ENCODE data around the gene CD81. TPM values are rescaled to one million over a fixed set of nuclear protein-coding genes. Genes with fewer than 3 reads are reported as not detected.

The CD81 gene
- total and polyA plus RNA-seq, 10 of the 15 experiments (the other 5 are each of a cell fraction or from before 2014, with no cell fraction given) = 2.0 to 145 (median 57.2) TPM

- Histone ChIP-seq H3K4me2 (ENCODE audit: control insufficient read depth, insufficient read depth) (peak overlapping the region; percentile 93), H4K20me1 (ENCODE audit: control insufficient read depth, insufficient read depth) (no peaks in the 10 kb centered on the region), H3K27ac (ENCODE audit: control insufficient read depth, insufficient read depth) (peak overlapping the region; percentile 28), H3K9me3 (replicated peaks; ENCODE audit: control insufficient read depth, insufficient read depth, low read length) (no peaks in the 10 kb centered on the region), H3K4me3 (peak overlapping the region; percentile 92), H2AFZ (ENCODE audit: control insufficient read depth, low read depth, low read length) (peak overlapping the region; percentile 59), H3K9ac (ENCODE audit: control insufficient read depth, insufficient read depth, low read length) (peak overlapping the region; percentile 81), H3K4me1 (ENCODE audit: control insufficient read depth, insufficient read depth, low read length) (peaks cover 10% of the 10 kb centered on the region), H3K36me3 (ENCODE audit: control insufficient read depth in 2 of 2, insufficient read depth in 2 of 2, low read length in 1 of 2) (peaks cover 5 to 12% of the 10 kb centered on the region in 2 experiments; a peak in 3 of 4 replicates), H3K27me3 (replicated peaks in 1 of 2; ENCODE audit: control insufficient read depth in 2 of 2, insufficient read depth in 2 of 2, low read length in 1 of 2) (no peaks in the 10 kb centered on the region), H3K79me2 (ENCODE audit: control insufficient read depth, insufficient read depth, low read length) (peaks cover 24% of the 10 kb centered on the region)
- BruUV-seq (replicated peaks) = TSS peak; percentile 79
- in situ Hi-C loops (cut with MboI) = no loop called here
- intact Hi-C loops (cut with micrococcal nuclease; ENCODE audit: unreplicated experiment) = loop anchor here (5.0 kb wide), 1 partner anchor 549 kb away; the partner anchor contains the start of gene LSP1
- FAIRE-seq (peak; percentile 13), DNase-seq (ENCODE audit: low read depth, low spot score) (no peak), ATAC-seq (peak; percentile 1)
- CTCF ChIA-PET = interaction anchor here (0.6 to 5.1 kb wide), 9 partner anchors 14 to 518 kb away, joined by 3 to 37 read pairs (median 6); no protein-coding TSS in a partner anchor
- POLR2A ChIA-PET = interaction anchor here (0.6 to 3.4 kb wide), 10 partner anchors 14 to 1652 kb away, joined by 3 to 33 read pairs (median 5); partner anchors contain the start of gene CD81
- WGBS (ENCODE audit: insufficient coverage, insufficient replicate concordance, low lambda C conversion rate, missing lambda C conversion rate) = 1% methylated on average over 50 of the region's 55 CpGs
- SMC1A ChIA-PET (ENCODE audit: uncharacterized antibody, unreplicated experiment) = interaction anchor here (0.6 to 3.4 kb wide), 5 partner anchors 14 to 96 kb away, joined by 3 to 16 read pairs (median 6); no protein-coding TSS in a partner anchor
- RAD21 ChIA-PET (ENCODE audit: unreplicated experiment) = interaction anchor here (0.6 to 3.5 kb wide), 7 partner anchors 14 to 95 kb away, joined by 3 to 18 read pairs (median 6); partner anchors contain the start of gene CD81
- TF ChIP-seq SUZ12 (IDR thresholded peaks at IDR 0.05; ENCODE audit: unreplicated experiment) (no peak), ASH2L (IDR thresholded peaks at IDR 0.05; ENCODE audit: borderline replicate concordance, low read depth) (0 out of 2 replicates have a peak, but pooled peaks have one; percentile 83), SMAD1 (IDR thresholded peaks at IDR 0.05; ENCODE audit: low read depth, partially characterized antibody) (no peak), CBFB (IDR thresholded peaks at IDR 0.05; ENCODE audit: low read depth) (0 out of 2 replicates have a peak, but pooled peaks have one; percentile 0), CBX3 (IDR thresholded peaks at IDR 0.05; ENCODE audit: borderline replicate concordance, low read depth) (no peak), TBL1XR1 (IDR thresholded peaks at IDR 0.05; ENCODE audit: low read depth, low read length) (no peak), RELB (IDR thresholded peaks at IDR 0.05; ENCODE audit: low read depth) (0 out of 2 replicates have a peak, but pooled peaks have one; percentile 23), SIN3A (IDR thresholded peaks at IDR 0.05; ENCODE audit: low read depth, low read length) (0 out of 2 replicates have a peak, but pooled peaks have one; percentile 23), ZNF274 (IDR thresholded peaks at IDR 0.05; ENCODE audit: insufficient read depth, insufficient read length) (no peak), BHLHE40 (IDR thresholded peaks at IDR 0.05; ENCODE audit: borderline replicate concordance in 1 of 2, low read depth in 2 of 2, low read length in 1 of 2) (no peak), NKRF (conservative IDR thresholded peaks at IDR 0.05) (peak; percentile 91), EGR1 (IDR thresholded peaks at IDR 0.05; ENCODE audit: borderline replicate concordance in 1 of 2, low read depth in 2 of 2, low read length in 2 of 2) (0 out of 3 replicates have a peak, but pooled peaks of 1 of the 2 experiments have one; percentile 1), RB1 (IDR thresholded peaks at IDR 0.05; ENCODE audit: borderline replicate concordance) (peak; percentile 14; the same call in 1 of the 2 replicates), TAF1 (IDR thresholded peaks at IDR 0.05; ENCODE audit: borderline replicate concordance, low read depth, low read length) (peak; percentile 47), KLF5 (IDR thresholded peaks at IDR 0.05; ENCODE audit: partially characterized antibody) (no peak), MTA3 (IDR thresholded peaks at IDR 0.05; ENCODE audit: borderline replicate concordance, low read length) (no peak), TCF3 (IDR thresholded peaks at IDR 0.05; ENCODE audit: borderline replicate concordance, insufficient read depth, low read depth, low read length) (peak; percentile 32; the same call in 1 of the 2 replicates), GATAD2B (conservative IDR thresholded peaks at IDR 0.05; ENCODE audit: low read depth) (0 out of 2 replicates have a peak, but pooled peaks have one; percentile 21), NR2C2 (IDR thresholded peaks at IDR 0.05; ENCODE audit: borderline replicate concordance, control insufficient read depth, insufficient read length, low read depth) (no peak), YY1 (IDR thresholded peaks at IDR 0.05; ENCODE audit: low read depth, low read length) (0 out of 2 replicates have a peak, but pooled peaks have one; percentile 92)
Measured at GRCh38 chr11:2400762-2401435, 23.8 kb downstream of the CD81 start.

Measured in GM12878 (cell line).